H1 (cell line): ENCODE results near the gene GPD1. TPM values are rescaled to one million over a fixed set of nuclear protein-coding genes. Genes with fewer than 3 reads are reported as not detected.

Experiments
- CTCF ChIA-PET: fragments of 300-600 bp; sonication (Branson Sonifier 250); formaldehyde crosslinking; loops from one replicate; lab custom pipeline; 2021; ENCODE audit not compliant: partially characterized antibody; lab: Charles Lee
- POLR2A ChIA-PET: fragments of 300-600 bp; sonication (Branson Sonifier 250); formaldehyde crosslinking; loops from one replicate; lab custom pipeline; 2021; ENCODE audit warnings: inconsistent platforms; ENCODE audit not compliant: partially characterized antibody; lab: Charles Lee
- DNase-seq, 2 experiments: peaks; one replicate each; pipeline versions ENCODE4 v3.0.0 to v3.0.0-alpha.2; 2010 to 2022; ENCODE audit warnings: low spot score in 2 of 2, low read depth in 1 of 2, mixed read lengths in 1 of 2
- FAIRE-seq: peaks from 2 replicates; lab custom pipeline; 2011; peaks lifted over from hg19 to GRCh38; lab: Jason Lieb, UNC
- H2AFZ ChIP-seq: 2 replicates; pipeline ENCODE4 v1.8.1; 2012; ENCODE audit warnings: low read length, inconsistent platforms
- H2AK5ac ChIP-seq: 2 replicates; pipeline ENCODE4 v1.6.1; 2013; ENCODE audit warnings: low read depth, low read length
- H2BK120ac ChIP-seq: replicated peaks from 2 replicates; pipeline ENCODE3; 2013; ENCODE audit warnings: low read depth, low read length, inconsistent platforms
- H2BK12ac ChIP-seq: 2 replicates; pipeline ENCODE4 v1.6.1; 2013; ENCODE audit warnings: low read depth, low read length
- H2BK15ac ChIP-seq: 2 replicates; pipeline ENCODE4 v1.6.1; 2013; ENCODE audit warnings: low read length
- H2BK20ac ChIP-seq: 2 replicates; pipeline ENCODE4 v1.6.1; 2013; ENCODE audit warnings: low read length
- H2BK5ac ChIP-seq: 2 replicates; pipeline ENCODE4 v1.6.1; 2013; ENCODE audit warnings: low read depth, low read length
- H3K14ac ChIP-seq: 2 replicates; pipeline ENCODE4 v1.6.1; 2013; ENCODE audit warnings: inconsistent platforms; ENCODE audit not compliant: insufficient read length
- H3K18ac ChIP-seq: 2 replicates; pipeline ENCODE4 v1.6.1; 2013; ENCODE audit warnings: low read length; ENCODE audit errors: extremely low read depth
- H3K23ac ChIP-seq: 2 replicates; pipeline ENCODE4 v1.6.1; 2013; ENCODE audit warnings: inconsistent platforms; ENCODE audit not compliant: insufficient read length
- H3K23me2 ChIP-seq: 2 replicates; pipeline ENCODE4 v1.6.1; 2013; ENCODE audit warnings: low read depth, low read length
- H3K27ac ChIP-seq: 2 replicates; pipeline ENCODE4 v1.6.1; 2011; ENCODE audit warnings: low read depth, low read length, inconsistent platforms
- H3K27me3 ChIP-seq, 4 experiments: replicated peaks in 1 of 4; 1 replicate in 1 of 4; 2 replicates in 3 of 4; pipeline versions ENCODE4 v1.6.1 to v1.8.1; 2011 to 2013; ENCODE audit warnings: low read length in 3 of 4, mild to moderate bottlenecking in 3 of 4, inconsistent platforms in 2 of 4, mixed read lengths in 2 of 4, moderate library complexity in 1 of 4; ENCODE audit not compliant: control insufficient read depth in 3 of 4, insufficient read depth in 3 of 4; ENCODE audit errors: extremely low read depth in 1 of 4
- H3K36me3 ChIP-seq, 4 experiments: 2 replicates each; pipeline versions ENCODE4 v1.6.1 to v1.8.1; 2011 to 2013; ENCODE audit warnings: mild to moderate bottlenecking in 4 of 4, low read length in 3 of 4, moderate library complexity in 2 of 4, control low read depth in 1 of 4, inconsistent platforms in 1 of 4; ENCODE audit not compliant: insufficient read depth in 4 of 4, control insufficient read depth in 2 of 4
- H3K4ac ChIP-seq: replicated peaks from 2 replicates; pipeline ENCODE3; 2013; ENCODE audit warnings: low read length, low read depth, mixed read lengths, inconsistent platforms; ENCODE audit not compliant: insufficient read length
- H3K4me1 ChIP-seq, 4 experiments: replicated peaks in 1 of 4; 1 replicate in 1 of 4; 2 replicates in 3 of 4; pipeline versions ENCODE4 v1.6.1 to v1.8.1; 2011 to 2013; ENCODE audit warnings: low read length in 3 of 4, inconsistent platforms in 2 of 4, mixed read lengths in 1 of 4; ENCODE audit not compliant: insufficient read depth in 4 of 4, control insufficient read depth in 3 of 4
- H3K4me2 ChIP-seq, 2 experiments: 2 replicates each; pipeline versions ENCODE4 v1.6.1 to v1.8.1; 2011 to 2013; ENCODE audit warnings: low read depth in 2 of 2, low read length in 2 of 2, control low read depth in 1 of 2, inconsistent platforms in 1 of 2, mild to moderate bottlenecking in 1 of 2; ENCODE audit not compliant: insufficient read depth in 1 of 2
- H3K4me3 ChIP-seq, 4 experiments: fragments of 200-600, 300-600 bp in 1 of 4; sonication (generic), shearing (Covaris generic), sonication (Bioruptor Twin) in 1 of 4; 2 replicates each; pipeline versions ENCODE4 v1.5.1 to v1.8.1; 2011 to 2016; ENCODE audit warnings: low read length in 4 of 4, low read depth in 3 of 4, control low read depth in 2 of 4, inconsistent platforms in 2 of 4, mild to moderate bottlenecking in 2 of 4, mixed read lengths in 1 of 4, moderate library complexity in 1 of 4; ENCODE audit not compliant: insufficient read depth in 2 of 4; ENCODE audit errors: extremely low read depth in 1 of 4
- H3K56ac ChIP-seq: replicated peaks from 2 replicates; pipeline ENCODE3; 2013; ENCODE audit warnings: low read depth, mild to moderate bottlenecking, mixed read lengths, low read length, inconsistent platforms; ENCODE audit not compliant: insufficient read length
- H3K79me1 ChIP-seq: 2 replicates; pipeline ENCODE4 v1.6.1; 2013; ENCODE audit warnings: low read depth, low read length, control low read depth
- H3K79me2 ChIP-seq, 2 experiments: 2 replicates each; pipeline versions ENCODE4 v1.6.1 to v1.8.1; 2012 to 2013; ENCODE audit warnings: low read length in 2 of 2, mild to moderate bottlenecking in 2 of 2, inconsistent platforms in 1 of 2; ENCODE audit not compliant: insufficient read depth in 2 of 2, control insufficient read depth in 1 of 2
- H3K9ac ChIP-seq, 4 experiments: replicated peaks in 1 of 4; 1 replicate in 1 of 4; 2 replicates in 3 of 4; pipeline versions ENCODE4 v1.6.1 to v1.8.1; 2011 to 2013; ENCODE audit warnings: low read depth in 3 of 4, low read length in 3 of 4, control low read depth in 2 of 4, mild to moderate bottlenecking in 2 of 4, moderate library complexity in 2 of 4, inconsistent platforms in 1 of 4; ENCODE audit errors: extremely low read depth in 1 of 4
- H3K9me3 ChIP-seq, 2 experiments: 2 replicates each; pipeline versions ENCODE4 v1.6.1 to v1.8.1; 2012 to 2013; ENCODE audit warnings: mild to moderate bottlenecking in 2 of 2, moderate library complexity in 2 of 2, control low read depth in 1 of 2, inconsistent platforms in 1 of 2, low read depth in 1 of 2, low read length in 1 of 2, mixed read lengths in 1 of 2; ENCODE audit not compliant: insufficient read depth in 2 of 2
- H4K20me1 ChIP-seq, 2 experiments: replicated peaks in 1 of 2; 2 replicates each; pipeline versions ENCODE3 to v1.8.1; 2011 to 2013; ENCODE audit warnings: inconsistent platforms in 2 of 2, low read length in 2 of 2, mild to moderate bottlenecking in 1 of 2; ENCODE audit not compliant: insufficient read depth in 2 of 2, control insufficient read depth in 1 of 2
- H4K5ac ChIP-seq: 2 replicates; pipeline ENCODE4 v1.6.1; 2013; ENCODE audit warnings: low read length, low read depth, mixed read lengths, inconsistent platforms; ENCODE audit not compliant: insufficient read length
- H4K8ac ChIP-seq: 2 replicates; pipeline ENCODE4 v1.8.0; 2013; ENCODE audit warnings: mild to moderate bottlenecking, moderate library complexity, low read length, inconsistent platforms; ENCODE audit not compliant: insufficient read depth; ENCODE audit errors: extremely low read depth
- H4K91ac ChIP-seq: replicated peaks from 2 replicates; pipeline ENCODE3; 2013; ENCODE audit warnings: low read length, mixed read lengths, inconsistent platforms; ENCODE audit not compliant: insufficient read length
- ASH2L ChIP-seq: fragments of 200-600, 300-600 bp; sonication (generic); IDR thresholded peaks from one replicate; pipeline ENCODE4 v1.7.1; 2017; ENCODE audit warnings: low read length
- CTBP2 ChIP-seq: IDR thresholded peaks from 2 replicates; pipeline ENCODE4 v1.7.0; 2011; ENCODE audit warnings: borderline replicate concordance, mild to moderate bottlenecking, moderate library complexity, mixed read lengths, low read length; ENCODE audit not compliant: insufficient read depth, insufficient read length
- EGR1 ChIP-seq: IDR thresholded peaks from 2 replicates; pipeline ENCODE4 v1.6.1; 2011; ENCODE audit warnings: low read depth, low read length, borderline replicate concordance
- EP300 ChIP-seq, 2 experiments: IDR thresholded peaks; 1 replicate in 1 of 2; 2 replicates in 1 of 2; pipeline ENCODE4 v1.6.1; 2011 to 2012; ENCODE audit warnings: low read depth in 2 of 2, low read length in 2 of 2, mild to moderate bottlenecking in 2 of 2, borderline replicate concordance in 1 of 2, inconsistent platforms in 1 of 2, moderate library complexity in 1 of 2
- GTF2F1 ChIP-seq: IDR thresholded peaks from 2 replicates; pipeline ENCODE4 v1.6.1; 2012; ENCODE audit warnings: low read depth, low read length, improper control_type of control experiment, borderline replicate concordance
- NANOG ChIP-seq: IDR thresholded peaks from 2 replicates; pipeline ENCODE4 v1.6.1; 2011; ENCODE audit warnings: low read length, low read depth, mild to moderate bottlenecking, inconsistent platforms; ENCODE audit not compliant: insufficient read depth, poor library complexity, severe bottlenecking
- NRF1 ChIP-seq: IDR thresholded peaks from 2 replicates; pipeline ENCODE4 v1.6.1; 2011; ENCODE audit warnings: mild to moderate bottlenecking, low read depth, low read length, improper control_type of control experiment
- RAD21 ChIP-seq, 2 experiments: IDR thresholded peaks in 1 of 2; conservative IDR thresholded peaks in 1 of 2; 2 replicates each; pipeline ENCODE4 v1.6.1; 2011; ENCODE audit warnings: low read depth in 2 of 2, low read length in 2 of 2, improper control_type of control experiment in 1 of 2, inconsistent platforms in 1 of 2, mild to moderate bottlenecking in 1 of 2, moderate library complexity in 1 of 2
- RFX5 ChIP-seq: IDR thresholded peaks from 2 replicates; pipeline ENCODE4 v1.6.1; 2011; ENCODE audit warnings: low read depth, low read length, improper control_type of control experiment, borderline replicate concordance
- RXRA ChIP-seq: IDR thresholded peaks from 2 replicates; pipeline ENCODE4 v1.6.1; 2011; ENCODE audit warnings: low read depth, mild to moderate bottlenecking, low read length, moderate library complexity; ENCODE audit not compliant: insufficient read depth
- SP1 ChIP-seq: IDR thresholded peaks from 2 replicates; pipeline ENCODE4 v1.6.1; 2011; ENCODE audit warnings: low read depth, low read length
- SUZ12 ChIP-seq: fragments of 200-600 bp; sonication (generic); IDR thresholded peaks from 2 replicates; pipeline ENCODE4 v1.6.1; 2012; ENCODE audit warnings: mild to moderate bottlenecking, inconsistent platforms, low read length, moderate library complexity, mixed read lengths
- TAF7 ChIP-seq: optimal IDR thresholded peaks from 2 replicates; pipeline ENCODE3; 2011; ENCODE audit warnings: low read depth, mild to moderate bottlenecking, inconsistent platforms, low read length, moderate library complexity, borderline replicate concordance
- WGBS, 2 experiments: shearing (Covaris generic) in 1 of 2; methylation state at CpG; one replicate each; pipeline versions ENCODE4 v1.1.6 to v1.1.7; 2013 to 2015; ENCODE audit warnings: low lambda C conversion rate in 2 of 2, mixed read lengths in 2 of 2, inconsistent platforms in 1 of 2, low coverage in 1 of 2, missing lambda C conversion rate in 1 of 2; ENCODE audit not compliant: insufficient replicate concordance in 2 of 2, insufficient coverage in 1 of 2, insufficient read length in 1 of 2; ENCODE audit errors: extremely low coverage in 1 of 2, missing lambda C conversion rate in 1 of 2; 5-methylcytosine and 5-hydroxymethylcytosine counted together
- polyA plus RNA-seq, 7 experiments: library from polyadenylated mRNA; depleted of rRNA in 3 of 7; stranded (reverse) in 5 of 7; unstranded in 2 of 7; fragments of >200 nt in 5 of 7; fragments of 200-250 nt in 2 of 7; gene quantifications; 1 replicate in 5 of 7; 2 replicates in 1 of 7; 4 replicates in 1 of 7; pipeline versions ENCODE4 v1.2.1 to v1.2.3, GENCODE V29; 2011 to 2013; ENCODE audit warnings: missing spikeins in 2 of 7, mixed read lengths in 2 of 7
- total RNA-seq: library from RNA; stranded (reverse); fragmentation: NEBNext Ultra II Directional; extraction: Animal tissue kit (Norgen Biotek cat#: 25700); gene quantifications from 2 replicates; pipeline ENCODE4 v1.2.1, GENCODE V29; 2021

Gene GPD1
- total and polyA plus RNA-seq, 2 of the 8 experiments (the other 6 are each of a cell fraction or from before 2014, with no cell fraction given): 0.45 to 0.74 TPM

DNA sequence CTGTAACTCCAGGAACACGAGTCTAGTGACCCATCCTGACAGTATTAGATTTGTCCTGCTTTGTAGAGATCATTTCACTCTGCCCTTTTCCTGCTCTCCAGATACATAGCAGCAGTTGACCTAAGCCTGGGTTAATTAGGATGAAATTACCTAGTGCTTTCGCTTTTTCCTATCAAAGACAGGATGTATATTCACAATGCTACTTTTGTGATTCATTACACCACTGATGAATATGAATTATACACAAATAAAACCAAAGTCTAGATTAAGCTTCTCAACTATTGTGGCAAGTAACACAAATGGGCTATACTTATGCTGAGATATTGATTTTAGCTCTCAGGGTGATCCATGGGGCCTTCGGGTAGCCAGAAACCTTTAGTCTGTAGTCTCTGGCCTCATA, 45.5 kb downstream of the GPD1 start:
- CTCF ChIA-PET: interaction anchor here (0.6 to 4.8 kb wide), 5 partner anchors 12 to 165 kb away, joined by 3 to 28 read pairs (median 4); partner anchors contain the start of gene CERS5
- H3K27me3 ChIP-seq: no peaks in the 10 kb centered on the region
- H3K79me1 ChIP-seq: no peaks in the 10 kb centered on the region; the same call in 1 of the 2 replicates
- H3K14ac ChIP-seq: no peak overlapping the region
- no peak overlapping the region for H3K27ac ChIP-seq
- H2BK15ac ChIP-seq: no peak overlapping the region
- H2BK12ac ChIP-seq: no peak overlapping the region
- no peaks in the 10 kb centered on the region for H3K4me1 ChIP-seq
- no peak overlapping the region for H4K8ac ChIP-seq
- no peak overlapping the region for H2AFZ ChIP-seq
- H2BK5ac ChIP-seq: no peak overlapping the region
- POLR2A ChIA-PET: interaction anchor here (0.5 to 1.2 kb wide), 4 partner anchors 12 to 32 kb away, joined by 3 to 4 read pairs (median 3); partner anchors contain the start of gene CERS5
- no peak overlapping the region for H3K4me3 ChIP-seq
- H3K4me2 ChIP-seq: no peak overlapping the region
- WGBS, 2 experiments: 92% methylated on average over 3 of the region's 3 CpGs; no CpG with 5 or more reads in 1 of the 2 experiments
- H3K9ac ChIP-seq: no peak overlapping the region
- FAIRE-seq: no peak
- no peak overlapping the region for H3K4ac ChIP-seq
- H2BK120ac ChIP-seq: no peak overlapping the region
- no peak overlapping the region for H2AK5ac ChIP-seq
- no peak overlapping the region for H4K5ac ChIP-seq
- peaks cover 0 to 2% of the 10 kb centered on the region in 2 experiments for H4K20me1 ChIP-seq
- no peaks in the 10 kb centered on the region for H3K9me3 ChIP-seq
- H4K91ac ChIP-seq: no peak overlapping the region
- no peak overlapping the region for H3K56ac ChIP-seq
- H3K18ac ChIP-seq: no peak overlapping the region
- DNase-seq: no peak
- peaks cover 0 to 40% of the 10 kb centered on the region in 2 experiments; a peak in 2 of 4 replicates for H3K79me2 ChIP-seq
- TF ChIP-seq NANOG: no peak
- no peak for TF ChIP-seq GTF2F1
- no peak for TF ChIP-seq SP1
- TF ChIP-seq TAF7: no peak
- no peak for TF ChIP-seq SUZ12
- no peak for TF ChIP-seq NRF1
- TF ChIP-seq RXRA: no peak
- no peak for TF ChIP-seq CTBP2
- no peak for TF ChIP-seq RFX5
- no peak for TF ChIP-seq ASH2L
- TF ChIP-seq EP300 (IDR thresholded peaks at IDR 0.05; ENCODE audit: borderline replicate concordance in 1 of 2, low read depth in 2 of 2, low read length in 2 of 2): no peak
- no peak for TF ChIP-seq RAD21 (IDR thresholded peaks at IDR 0.05 in 1 of 2, conservative IDR thresholded peaks at IDR 0.05 in 1 of 2; ENCODE audit: low read depth in 2 of 2, low read length in 2 of 2)
- TF ChIP-seq EGR1: no peak
- no peak overlapping the region for H3K23ac ChIP-seq
- no peaks in the 10 kb centered on the region for H3K23me2 ChIP-seq
- no peak overlapping the region for H2BK20ac ChIP-seq
- H3K36me3 ChIP-seq: no peaks in the 10 kb centered on the region
